Loucy (cell line): Measurements from ENCODE around the gene NSDHL.

Experiments
- CTCF ChIP-seq: fragments of 200-600 bp; sonication (generic); conservative IDR thresholded peaks from 2 replicates; pipeline ENCODE4 v1.5.1; 2014; ENCODE audit warnings: mild to moderate bottlenecking, antibody characterized with exemption, low read length
- EZH2phosphoT487 ChIP-seq: fragments of 200-600 bp; IDR thresholded peaks from 2 replicates; pipeline ENCODE4 v1.6.1; 2018; ENCODE audit warnings: antibody characterized with exemption, mild to moderate bottlenecking, moderate library complexity, borderline replicate concordance

GRCh38 chrX:152819266-152819665, 11.6 kb upstream of the NSDHL start:
- TF ChIP-seq CTCF: no peak
- no peak for TF ChIP-seq EZH2phosphoT487
